ENCODE measurements around the gene NUP210.

The NUP210 gene

DNA sequence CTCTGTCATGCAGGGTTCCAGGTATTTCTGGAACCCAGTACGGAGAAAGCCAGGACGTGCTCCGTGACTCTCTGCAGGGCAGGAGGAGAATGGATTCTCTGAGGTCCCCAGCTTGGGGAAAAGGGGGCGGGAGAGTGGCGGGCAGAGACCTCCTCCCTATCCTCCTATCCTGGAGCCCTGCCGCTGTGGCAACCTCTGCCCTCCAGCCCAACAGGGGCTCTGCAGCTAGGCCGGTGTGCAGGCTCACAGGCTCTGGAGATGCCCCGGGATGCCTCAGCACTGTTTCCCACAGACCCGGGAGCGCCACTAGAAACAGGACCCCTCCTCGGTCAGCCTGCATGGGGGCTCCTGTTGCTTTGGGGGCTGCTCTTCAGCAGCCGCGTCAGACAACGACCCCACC is 43.1 kb downstream of the NUP210 start:
- Histone ChIP-seq H2AFZ (ENCODE audit: low read depth, low read length) (no peak overlapping the region), H4K20me1 (ENCODE audit: insufficient read depth, low read length) (peaks cover 11% of the 10 kb centered on the region), H3K27ac (ENCODE audit: low read length) (no peak overlapping the region), H3K27me3 (ENCODE audit: insufficient read depth, low read length, poor library complexity) (no peaks in the 10 kb centered on the region), H3K79me2 (ENCODE audit: insufficient read depth, low read length) (no peaks in the 10 kb centered on the region), H3K9me3 (ENCODE audit: insufficient read depth, low read length, severe bottlenecking) (no peaks in the 10 kb centered on the region), H3K4me3 (ENCODE audit: low read depth in 1 of 2, low read length in 2 of 2) (no peak overlapping the region), H3K4me1 (ENCODE audit: insufficient read depth, low read length) (no peaks in the 10 kb centered on the region), H3K9ac (ENCODE audit: low read depth, low read length) (no peak overlapping the region), H3K36me3 (ENCODE audit: insufficient read depth, low read length) (peaks cover 97% of the 10 kb centered on the region), H3K4me2 (ENCODE audit: insufficient read depth, low read length) (no peak overlapping the region)
- ATAC-seq (ENCODE audit: insufficient read depth, low read depth): no peak
- TF ChIP-seq, protein P1, sequence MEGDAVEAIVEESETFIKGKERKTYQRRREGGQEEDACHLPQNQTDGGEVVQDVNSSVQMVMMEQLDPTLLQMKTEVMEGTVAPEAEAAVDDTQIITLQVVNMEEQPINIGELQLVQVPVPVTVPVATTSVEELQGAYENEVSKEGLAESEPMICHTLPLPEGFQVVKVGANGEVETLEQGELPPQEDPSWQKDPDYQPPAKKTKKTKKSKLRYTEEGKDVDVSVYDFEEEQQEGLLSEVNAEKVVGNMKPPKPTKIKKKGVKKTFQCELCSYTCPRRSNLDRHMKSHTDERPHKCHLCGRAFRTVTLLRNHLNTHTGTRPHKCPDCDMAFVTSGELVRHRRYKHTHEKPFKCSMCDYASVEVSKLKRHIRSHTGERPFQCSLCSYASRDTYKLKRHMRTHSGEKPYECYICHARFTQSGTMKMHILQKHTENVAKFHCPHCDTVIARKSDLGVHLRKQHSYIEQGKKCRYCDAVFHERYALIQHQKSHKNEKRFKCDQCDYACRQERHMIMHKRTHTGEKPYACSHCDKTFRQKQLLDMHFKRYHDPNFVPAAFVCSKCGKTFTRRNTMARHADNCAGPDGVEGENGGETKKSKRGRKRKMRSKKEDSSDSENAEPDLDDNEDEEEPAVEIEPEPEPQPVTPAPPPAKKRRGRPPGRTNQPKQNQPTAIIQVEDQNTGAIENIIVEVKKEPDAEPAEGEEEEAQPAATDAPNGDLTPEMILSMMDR (IDR thresholded peaks at IDR 0.05; ENCODE audit: borderline replicate concordance, extremely low read depth, low read length, poor library complexity, severe bottlenecking): no peak
- TF ChIP-seq EZH2 (IDR thresholded peaks at IDR 0.05; ENCODE audit: borderline replicate concordance, low read depth, low read length, severe bottlenecking): no peak
- DNase-seq: no peak

DNA sequence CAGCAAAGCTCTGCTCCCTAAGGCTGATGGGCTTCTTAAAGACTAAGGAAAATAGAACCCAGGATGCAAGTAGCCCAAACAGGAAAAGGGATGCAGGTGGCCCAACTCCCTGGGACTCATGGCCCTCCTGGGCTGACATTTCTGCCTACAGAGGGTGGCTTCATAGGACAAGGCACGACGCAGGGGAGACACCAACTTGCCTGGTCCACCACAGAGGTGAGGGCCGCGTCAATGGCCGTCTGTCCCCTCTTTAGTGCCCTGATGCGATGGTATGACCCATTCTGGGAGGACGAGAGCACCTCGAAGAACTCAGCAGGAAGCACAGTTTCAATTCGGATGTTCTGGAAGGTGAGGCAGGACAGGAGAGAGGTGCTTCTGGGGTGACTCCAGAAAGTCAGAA is 44.0 kb downstream of the NUP210 start:
- Histone ChIP-seq H3K9ac (ENCODE audit: low read depth, low read length) (no peak overlapping the region), H3K9me3 (ENCODE audit: insufficient read depth, low read length, severe bottlenecking) (no peaks in the 10 kb centered on the region), H3K27ac (ENCODE audit: low read length) (no peak overlapping the region), H3K4me2 (ENCODE audit: insufficient read depth, low read length) (no peak overlapping the region), H3K36me3 (ENCODE audit: insufficient read depth, low read length) (peaks cover 97% of the 10 kb centered on the region), H3K79me2 (ENCODE audit: insufficient read depth, low read length) (no peaks in the 10 kb centered on the region), H3K27me3 (ENCODE audit: insufficient read depth, low read length, poor library complexity) (no peaks in the 10 kb centered on the region), H3K4me3 (ENCODE audit: low read depth in 1 of 2, low read length in 2 of 2) (no peak overlapping the region), H3K4me1 (ENCODE audit: insufficient read depth, low read length) (no peaks in the 10 kb centered on the region), H4K20me1 (ENCODE audit: insufficient read depth, low read length) (peaks cover 11% of the 10 kb centered on the region), H2AFZ (ENCODE audit: low read depth, low read length) (no peak overlapping the region)
- ATAC-seq (ENCODE audit: insufficient read depth, low read depth) (no peak), DNase-seq (no peak)
- TF ChIP-seq EZH2 (IDR thresholded peaks at IDR 0.05; ENCODE audit: borderline replicate concordance, low read depth, low read length, severe bottlenecking): no peak
- TF ChIP-seq, protein P1 (IDR thresholded peaks at IDR 0.05; ENCODE audit: borderline replicate concordance, extremely low read depth, low read length, poor library complexity, severe bottlenecking): no peak

DNA sequence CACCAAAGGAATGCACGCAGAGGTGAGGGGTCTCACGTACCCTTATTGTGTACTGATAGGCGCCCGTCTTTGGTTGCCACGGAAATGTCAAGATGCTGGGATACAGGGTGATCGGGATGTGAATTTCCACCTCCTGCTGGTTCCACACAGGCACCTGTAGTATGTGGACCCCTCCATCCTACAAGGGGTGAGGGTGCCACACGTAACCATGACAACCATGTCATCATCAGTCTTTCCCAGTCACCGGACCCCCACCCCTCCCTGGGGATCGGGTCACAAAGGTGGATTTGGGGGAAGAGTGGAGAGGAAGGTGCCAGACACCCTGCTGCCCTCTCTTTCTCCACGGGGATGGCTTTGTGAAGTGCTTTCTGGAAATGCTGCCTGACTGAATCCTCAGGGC is 44.7 kb downstream of the NUP210 start:
- Histone ChIP-seq H3K36me3 (ENCODE audit: insufficient read depth, low read length) (peaks cover 97% of the 10 kb centered on the region), H3K9ac (ENCODE audit: low read depth, low read length) (no peak overlapping the region), H3K4me2 (ENCODE audit: insufficient read depth, low read length) (no peak overlapping the region), H3K79me2 (ENCODE audit: insufficient read depth, low read length) (no peaks in the 10 kb centered on the region), H3K27me3 (ENCODE audit: insufficient read depth, low read length, poor library complexity) (no peaks in the 10 kb centered on the region), H3K4me1 (ENCODE audit: insufficient read depth, low read length) (no peaks in the 10 kb centered on the region), H4K20me1 (ENCODE audit: insufficient read depth, low read length) (peaks cover 11% of the 10 kb centered on the region), H3K27ac (ENCODE audit: low read length) (no peak overlapping the region), H3K9me3 (ENCODE audit: insufficient read depth, low read length, severe bottlenecking) (no peaks in the 10 kb centered on the region), H2AFZ (ENCODE audit: low read depth, low read length) (no peak overlapping the region), H3K4me3 (ENCODE audit: low read depth in 1 of 2, low read length in 2 of 2) (no peak overlapping the region)
- DNase-seq (no peak), ATAC-seq (ENCODE audit: insufficient read depth, low read depth) (no peak)
- no peak for TF ChIP-seq EZH2 (IDR thresholded peaks at IDR 0.05; ENCODE audit: borderline replicate concordance, low read depth, low read length, severe bottlenecking)
- TF ChIP-seq, protein P1 (IDR thresholded peaks at IDR 0.05; ENCODE audit: borderline replicate concordance, extremely low read depth, low read length, poor library complexity, severe bottlenecking): no peak
